Left ventricle myocardium inferior (tissue), 1 donor: Measurements from ENCODE around the gene BCL2L2. TPM values are rescaled to one million over a fixed set of nuclear protein-coding genes. Genes with fewer than 3 reads are reported as not detected.

Experiments
- DNase-seq: peaks from one replicate; pipeline ENCODE4 v3.0.0-alpha.2; 2020
- H3K27ac ChIP-seq: fragments of 200-600 bp; replicated peaks from 2 replicates; pipeline ENCODE4 v1.8.0; 2021
- H3K27me3 ChIP-seq: fragments of 200-600 bp; 2 replicates; pipeline ENCODE4 v1.8.0; 2021; ENCODE audit warnings: low read depth
- H3K36me3 ChIP-seq: fragments of 200-600 bp; 2 replicates; pipeline ENCODE4 v1.8.0; 2021
- H3K4me1 ChIP-seq: fragments of 200-600 bp; 2 replicates; pipeline ENCODE4 v1.8.0; 2021
- H3K4me3 ChIP-seq: fragments of 200-600 bp; 2 replicates; pipeline ENCODE4 v1.8.0; 2021; ENCODE audit warnings: mild to moderate bottlenecking, moderate library complexity
- H3K9me3 ChIP-seq: fragments of 200-600 bp; replicated peaks from 2 replicates; pipeline ENCODE4 v1.8.0; 2021
- intact Hi-C: fragments of 100-400 bp; cut with micrococcal nuclease; formaldehyde crosslinking; loops from one replicate; pipeline ENCODE4 v1.11.0; 2022
- total RNA-seq: library from RNA; stranded (reverse); fragmentation: NEBNext Ultra II Directional; extraction: Animal tissue kit (Norgen Biotek cat#: 25700); gene quantifications from one replicate; pipeline ENCODE4 v1.2.1, GENCODE V29; 2021
- TF ChIP-seq, protein P1 (sequence below): fragments of 200-600 bp; IDR thresholded peaks from 2 replicates; pipeline ENCODE4 v1.8.0; 2021; ENCODE audit warnings: antibody characterized with exemption, mild to moderate bottlenecking, borderline replicate concordance
- donor health status: DM: no; HTN: yes; CAD: no; lungs with severe emphysema.

Gene BCL2L2
- total RNA-seq, 1 donor from 2014 or later, result 37.5 TPM

- H3K9me3 ChIP-seq, result no peaks in the 10 kb centered on the region
- no peak overlapping the region for H3K4me3 ChIP-seq
- peaks cover 32% of the 10 kb centered on the region for H3K4me1 ChIP-seq
- H3K36me3 ChIP-seq, result no peaks in the 10 kb centered on the region
- TF ChIP-seq, protein P1, sequence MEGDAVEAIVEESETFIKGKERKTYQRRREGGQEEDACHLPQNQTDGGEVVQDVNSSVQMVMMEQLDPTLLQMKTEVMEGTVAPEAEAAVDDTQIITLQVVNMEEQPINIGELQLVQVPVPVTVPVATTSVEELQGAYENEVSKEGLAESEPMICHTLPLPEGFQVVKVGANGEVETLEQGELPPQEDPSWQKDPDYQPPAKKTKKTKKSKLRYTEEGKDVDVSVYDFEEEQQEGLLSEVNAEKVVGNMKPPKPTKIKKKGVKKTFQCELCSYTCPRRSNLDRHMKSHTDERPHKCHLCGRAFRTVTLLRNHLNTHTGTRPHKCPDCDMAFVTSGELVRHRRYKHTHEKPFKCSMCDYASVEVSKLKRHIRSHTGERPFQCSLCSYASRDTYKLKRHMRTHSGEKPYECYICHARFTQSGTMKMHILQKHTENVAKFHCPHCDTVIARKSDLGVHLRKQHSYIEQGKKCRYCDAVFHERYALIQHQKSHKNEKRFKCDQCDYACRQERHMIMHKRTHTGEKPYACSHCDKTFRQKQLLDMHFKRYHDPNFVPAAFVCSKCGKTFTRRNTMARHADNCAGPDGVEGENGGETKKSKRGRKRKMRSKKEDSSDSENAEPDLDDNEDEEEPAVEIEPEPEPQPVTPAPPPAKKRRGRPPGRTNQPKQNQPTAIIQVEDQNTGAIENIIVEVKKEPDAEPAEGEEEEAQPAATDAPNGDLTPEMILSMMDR, result no peak
- intact Hi-C loops, result no loop called here
- DNase-seq, result no peak
- H3K27me3 ChIP-seq, result peaks cover 6% of the 10 kb centered on the region
- H3K27ac ChIP-seq, result no peak overlapping the region
Observed at GRCh38 chr14:23356662-23357061, 50.0 kb downstream of the BCL2L2 start.

- DNase-seq, result no peak
- Histone ChIP-seq H3K9me3 (no peaks in the 10 kb centered on the region), H3K27me3 (no peaks in the 10 kb centered on the region), H3K36me3 (no peaks in the 10 kb centered on the region), H3K4me3 (no peak overlapping the region), H3K27ac (no peak overlapping the region), H3K4me1 (peaks cover 29% of the 10 kb centered on the region)
- TF ChIP-seq, protein P1, result no peak
- intact Hi-C loops, result no loop called here
Observed at GRCh38 chr14:23357261-23357660, 50.6 kb downstream of the BCL2L2 start.

DNA sequence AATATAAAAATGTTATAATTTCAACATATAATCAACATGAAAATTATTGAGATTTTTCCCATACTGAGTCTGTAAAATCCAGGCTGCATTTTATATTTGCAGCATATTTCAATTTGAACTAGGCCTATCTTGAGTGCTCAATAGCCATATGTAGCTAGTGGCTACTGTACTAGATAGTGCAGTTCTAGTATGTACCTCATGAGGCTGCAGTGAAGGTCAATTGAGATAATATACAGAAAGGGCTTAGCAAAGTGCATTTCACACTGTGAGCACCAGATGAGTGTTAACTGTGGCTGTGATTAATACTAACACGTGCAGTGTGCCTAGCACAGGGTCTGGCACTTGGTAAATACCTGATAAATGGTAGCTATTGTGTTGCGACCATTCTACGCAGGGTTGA is 51.4 kb downstream of the BCL2L2 start:
- DNase-seq, result no peak
- Histone ChIP-seq H3K4me1 (peaks cover 21% of the 10 kb centered on the region), H3K9me3 (no peaks in the 10 kb centered on the region), H3K27ac (no peak overlapping the region), H3K36me3 (no peaks in the 10 kb centered on the region), H3K4me3 (no peak overlapping the region), H3K27me3 (peaks cover under 1% of the 10 kb centered on the region)
- intact Hi-C loops, result no loop called here
- TF ChIP-seq, protein P1, result peak; percentile 30

DNA sequence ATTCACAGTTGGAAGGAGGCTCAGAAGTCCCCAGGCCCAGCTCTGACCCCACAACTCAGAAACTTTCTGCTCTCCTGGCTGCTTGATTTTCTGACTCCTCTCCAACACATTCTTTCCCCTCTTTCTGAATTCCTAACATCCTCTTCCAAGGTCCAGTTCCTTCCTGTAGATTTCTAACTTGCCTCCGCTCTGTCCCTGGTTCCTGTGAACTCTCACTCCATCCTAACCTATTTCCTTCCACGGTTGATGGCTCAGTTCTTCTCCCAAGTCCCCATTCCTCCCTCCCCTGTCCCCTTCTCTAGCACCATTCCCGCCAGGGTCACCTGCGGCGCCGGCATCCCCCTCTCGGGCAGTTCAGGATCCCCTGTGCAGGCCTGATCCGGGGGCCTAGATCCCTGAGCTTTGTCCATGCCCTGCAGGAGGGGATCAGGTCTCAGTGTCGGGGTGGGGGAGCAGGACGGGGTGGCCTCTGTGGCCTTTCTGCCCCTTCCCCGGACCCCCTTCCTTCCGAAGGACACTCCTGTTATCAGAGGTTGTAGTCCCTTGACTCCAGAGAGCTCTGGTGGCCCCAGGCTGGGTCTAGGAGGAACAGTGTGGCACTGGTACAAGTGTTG is 52.0 kb downstream of the BCL2L2 start:
- Histone ChIP-seq H3K4me1 (peaks cover 20% of the 10 kb centered on the region), H3K27me3 (peaks cover 6% of the 10 kb centered on the region), H3K9me3 (no peaks in the 10 kb centered on the region), H3K4me3 (no peak overlapping the region), H3K36me3 (no peaks in the 10 kb centered on the region), H3K27ac (no peak overlapping the region)
- intact Hi-C loops, result no loop called here
- DNase-seq, result no peak
- TF ChIP-seq, protein P1, result no peak

GRCh38 chr14:23359167-23359626 is 52.6 kb downstream of the BCL2L2 start:
- Histone ChIP-seq H3K4me1 (peaks cover 26% of the 10 kb centered on the region), H3K9me3 (no peaks in the 10 kb centered on the region), H3K27me3 (peaks cover 9% of the 10 kb centered on the region), H3K4me3 (no peak overlapping the region), H3K27ac (no peak overlapping the region), H3K36me3 (no peaks in the 10 kb centered on the region)
- intact Hi-C loops, result no loop called here
- TF ChIP-seq, protein P1, result no peak
- no peak for DNase-seq
